HepG2 (cell line): ENCODE data around the gene ANAPC2. TPM values are rescaled to one million over a fixed set of nuclear protein-coding genes. Genes with fewer than 3 reads are reported as not detected.

Source experiments
- ATAC-seq: fragments of 200-7000 bp; cut with Tn5 transposase; 3 replicates; pipeline ENCODE4 v1.9.1; 2020; ENCODE audit warnings: mild to moderate bottlenecking, moderate library complexity
- BruUV-seq: library from RNA; stranded (reverse); fragments of 400-500 nt; replicated peaks from 2 replicates; lab custom pipeline; 2021; lab: Mats Ljungman, UMichigan
- CTCF ChIA-PET: fragments of 300-600 bp; formaldehyde crosslinking; extraction: SDS; loops from one replicate; lab custom pipeline; 2021; ENCODE audit warnings: low total read pairs, inconsistent platforms, low intra/inter-chr PET ratio; lab: Yijun Ruan, JAX
- POLR2A ChIA-PET: fragments of 350-600 bp; sonication (Branson Sonifier 250); formaldehyde crosslinking; loops from one replicate; lab custom pipeline; 2020; ENCODE audit warnings: antibody characterized with exemption, inconsistent platforms; lab: Yijun Ruan, JAX
- DNase-seq: peaks from one replicate; pipeline ENCODE4 v3.0.0-alpha.2; 2015; ENCODE audit warnings: low spot score
- FAIRE-seq: peaks from 3 replicates; lab custom pipeline; 2011; peaks lifted over from hg19 to GRCh38; lab: Jason Lieb, UNC
- H2AFZ ChIP-seq: one replicate; pipeline ENCODE4 v1.6.1; 2011; ENCODE audit warnings: low read length, inconsistent platforms
- H3K27ac ChIP-seq: fragments of 300-600 bp; 3 replicates; pipeline ENCODE4 v1.8.0; 2011; ENCODE audit warnings: mixed run types, mild to moderate bottlenecking, mixed read lengths, low read length, inconsistent platforms; ENCODE audit not compliant: insufficient read depth; ENCODE audit errors: extremely low read length
- H3K27me3 ChIP-seq, 2 experiments: fragments of 200-600 bp in 1 of 2; 2 replicates in 1 of 2; 3 replicates in 1 of 2; pipeline versions ENCODE4 v1.6.0 to v1.8.0; 2011; ENCODE audit warnings: low read length in 2 of 2, mild to moderate bottlenecking in 2 of 2, moderate library complexity in 2 of 2, inconsistent platforms in 1 of 2; ENCODE audit not compliant: insufficient read depth in 2 of 2, control insufficient read depth in 1 of 2
- H3K36me3 ChIP-seq, 2 experiments: fragments of 200-600 bp in 1 of 2; replicated peaks in 1 of 2; 2 replicates in 1 of 2; 3 replicates in 1 of 2; pipeline versions ENCODE4 v1.5.1 to v1.8.0; 2011; ENCODE audit warnings: low read length in 2 of 2, inconsistent platforms in 1 of 2; ENCODE audit not compliant: insufficient read depth in 2 of 2, control insufficient read depth in 1 of 2
- H3K4me1 ChIP-seq: 2 replicates; pipeline ENCODE4 v1.5.1; 2012; ENCODE audit warnings: low read length, inconsistent platforms; ENCODE audit not compliant: insufficient read depth
- H3K4me2 ChIP-seq: 2 replicates; pipeline ENCODE4 v1.6.0; 2011; ENCODE audit warnings: low read depth, low read length, inconsistent platforms
- H3K4me3 ChIP-seq, 3 experiments: fragments of 200-600 bp in 1 of 3; sonication (generic), shearing (Covaris generic) in 1 of 3; replicated peaks in 1 of 3; 2 replicates each; pipeline ENCODE4 v1.5.1; 2011 to 2016; ENCODE audit warnings: low read length in 3 of 3, inconsistent platforms in 2 of 3, low read depth in 2 of 3, mild to moderate bottlenecking in 2 of 3, control low read depth in 1 of 3, mixed read lengths in 1 of 3; ENCODE audit not compliant: insufficient read depth in 1 of 3
- H3K79me2 ChIP-seq: one replicate; pipeline ENCODE4 v1.6.1; 2011; ENCODE audit warnings: low read length, inconsistent platforms; ENCODE audit not compliant: insufficient read depth
- H3K9ac ChIP-seq: 2 replicates; pipeline ENCODE4 v1.6.0; 2011; ENCODE audit warnings: mild to moderate bottlenecking, low read depth, low read length, inconsistent platforms; ENCODE audit not compliant: insufficient read depth
- H3K9me3 ChIP-seq: 2 replicates; pipeline ENCODE4 v1.5.1; 2012; ENCODE audit warnings: mild to moderate bottlenecking, low read length
- H4K20me1 ChIP-seq: 2 replicates; pipeline ENCODE4 v1.6.0; 2011; ENCODE audit warnings: inconsistent platforms, mild to moderate bottlenecking, low read length, moderate library complexity; ENCODE audit not compliant: insufficient read depth
- CEBPG ChIP-seq: IDR thresholded peaks from 2 replicates; pipeline ENCODE4 v1.6.1; 2016
- EZH2 ChIP-seq: conservative IDR thresholded peaks from 2 replicates; pipeline ENCODE4 v1.6.1; 2012; ENCODE audit warnings: mild to moderate bottlenecking, low read depth, low read length, moderate library complexity
- NFKB2 ChIP-seq: sonication (generic); formaldehyde crosslinking; IDR thresholded peaks from 2 replicates; pipeline ENCODE4 v1.4.0; 2020; ENCODE audit warnings: missing genetic modification reagents, borderline replicate concordance
- TBL1XR1 ChIP-seq: fragments of 150-350 bp; IDR thresholded peaks from 2 replicates; pipeline ENCODE4 v1.6.1; 2014; ENCODE audit warnings: borderline replicate concordance, low read length; ENCODE audit not compliant: partially characterized antibody
- ZBTB38 ChIP-seq: sonication (generic); formaldehyde crosslinking; IDR thresholded peaks from 2 replicates; pipeline ENCODE4 v1.5.1; 2020; ENCODE audit warnings: mild to moderate bottlenecking, missing genetic modification reagents
- ZC3H4 ChIP-seq: sonication (generic); formaldehyde crosslinking; IDR thresholded peaks from 2 replicates; pipeline ENCODE4 v1.4.0; 2020; ENCODE audit warnings: missing genetic modification reagents, borderline replicate concordance
- ZNF3 ChIP-seq: IDR thresholded peaks from 2 replicates; pipeline ENCODE4 v1.7.0; 2017; ENCODE audit warnings: inconsistent platforms
- ZNF354B ChIP-seq: sonication (generic); formaldehyde crosslinking; IDR thresholded peaks from 2 replicates; pipeline ENCODE4 v1.8.0; 2022; ENCODE audit warnings: mild to moderate bottlenecking, missing genetic modification reagents
- ZNF383 ChIP-seq: sonication (generic); formaldehyde crosslinking; IDR thresholded peaks from 2 replicates; pipeline ENCODE4 v1.4.0; 2020; ENCODE audit warnings: missing genetic modification reagents, mild to moderate bottlenecking, borderline replicate concordance
- ZNF788 ChIP-seq: sonication (generic); formaldehyde crosslinking; IDR thresholded peaks from 2 replicates; pipeline ENCODE4 v1.5.0; 2020; ENCODE audit warnings: mild to moderate bottlenecking, missing genetic modification reagents, borderline replicate concordance
- ZNF816 ChIP-seq: sonication (generic); formaldehyde crosslinking; IDR thresholded peaks from 2 replicates; pipeline ENCODE4 v1.8.0; 2022; ENCODE audit warnings: missing genetic modification reagents, mild to moderate bottlenecking, borderline replicate concordance
- WGBS: methylation state at CpG from one replicate; pipeline ENCODE4 v1.1.6; 2017; ENCODE audit warnings: low lambda C conversion rate; 5-methylcytosine and 5-hydroxymethylcytosine counted together
- in situ Hi-C: cut with HindIII; loops from 2 replicates; pipeline ENCODE4 v1.10.0; 2017; ENCODE audit warnings: low pct_unique_long_range_greater_than_20kb; ENCODE audit not compliant: extremely low pct_ligation_motif_present
- intact Hi-C: fragments of 100-400 bp; cut with micrococcal nuclease; formaldehyde crosslinking; loops from one replicate; pipeline ENCODE4 v1.10.0; 2022; ENCODE audit not compliant: unreplicated experiment
- polyA plus RNA-seq, 8 experiments: library from polyadenylated mRNA; depleted of rRNA in 3 of 8; stranded (reverse) in 7 of 8; unstranded in 1 of 8; fragments of >200 nt; fragmentation: Illumina TruSeq in 4 of 8; extraction: Trizol in 4 of 8; gene quantifications; 2 replicates each; pipeline versions ENCODE4 v1.2.1 to v1.2.3, GENCODE V29; 2011 to 2016; ENCODE audit warnings: low read depth in 4 of 8, missing spikeins in 1 of 8, mixed read lengths in 1 of 8; ENCODE audit not compliant: insufficient read depth in 1 of 8
- total RNA-seq, 5 experiments: library from RNA; depleted of rRNA; stranded (reverse); fragments of >200 nt; fragmentation: Illumina TruSeq; extraction: Trizol; gene quantifications; 2 replicates each; pipeline ENCODE4 v1.2.3, GENCODE V29; 2016; ENCODE audit warnings: low read depth in 1 of 5
- TF ChIP-seq, protein P1 (sequence below): sonication (generic); formaldehyde crosslinking; IDR thresholded peaks from 2 replicates; pipeline ENCODE4; 2020; ENCODE audit warnings: missing genetic modification reagents, mild to moderate bottlenecking, borderline replicate concordance
- TF ChIP-seq, protein P2 (sequence below): IDR thresholded peaks from 2 replicates; pipeline ENCODE4 v1.6.1; 2016; ENCODE audit warnings: missing compliant biosample characterization, missing genetic modification reagents, borderline replicate concordance
- TF ChIP-seq, protein P3 (sequence below): sonication (generic); formaldehyde crosslinking; IDR thresholded peaks from 2 replicates; pipeline ENCODE4 v1.4.0; 2020; ENCODE audit warnings: missing genetic modification reagents

Gene ANAPC2
- total and polyA plus RNA-seq, 2 of the 13 experiments (the other 11 are each of a cell fraction or from before 2014, with no cell fraction given): 12.3 to 15.4 TPM

DNA sequence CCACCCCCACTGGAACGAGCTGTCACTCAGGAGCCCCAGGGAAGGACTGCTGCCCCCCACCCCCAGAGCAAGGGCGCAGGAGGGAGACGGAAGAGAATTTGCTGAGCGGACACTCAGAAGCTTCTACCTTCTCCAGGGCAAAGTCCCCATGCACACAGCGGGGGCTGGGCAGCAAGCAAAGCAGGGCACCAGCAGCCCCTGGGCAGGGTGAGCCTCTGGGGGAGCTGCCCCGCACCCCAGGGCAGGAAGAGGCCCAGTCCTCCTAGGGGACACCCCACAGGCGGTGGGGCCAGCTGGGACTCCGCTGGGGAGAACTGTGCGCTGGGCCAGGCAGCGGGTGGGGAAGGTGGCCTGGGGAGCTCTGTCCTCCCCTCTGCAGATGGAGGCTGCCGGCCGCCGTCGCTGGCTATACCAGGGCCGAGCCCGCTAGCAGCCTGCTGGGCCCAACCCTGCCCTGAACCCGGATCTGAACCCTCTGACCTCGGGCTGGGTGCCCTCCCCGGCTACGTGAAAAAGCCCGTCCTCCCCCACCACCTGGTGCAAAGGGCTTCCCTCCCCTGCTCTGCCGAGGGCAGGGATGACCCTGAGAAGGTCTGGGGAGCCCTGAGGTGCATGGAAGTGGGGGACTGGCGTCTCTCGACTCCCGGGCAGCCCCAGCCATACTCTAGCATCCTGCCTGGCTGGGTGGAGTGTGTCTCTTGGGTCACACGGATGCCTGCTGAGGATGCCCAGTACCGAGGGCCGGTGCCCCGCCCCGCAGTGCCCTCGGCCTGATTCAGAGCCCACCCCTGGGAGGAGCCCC lies 41.7 kb upstream of the ANAPC2 start:
- H3K27ac ChIP-seq: peak overlapping the region; percentile 75
- WGBS: 2% methylated on average over 8 of the region's 31 CpGs
- H3K4me2 ChIP-seq: peak overlapping the region; percentile 96
- no TSS peak for BruUV-seq
- H4K20me1 ChIP-seq: no peaks in the 10 kb centered on the region
- POLR2A ChIA-PET: interaction anchor here (0.9 to 2.7 kb wide), 14 partner anchors 8 to 144 kb away, joined by 3 to 16 read pairs (median 5); partner anchors contain the start of genes ANAPC2, MAN1B1, SSNA1 and TOR4A
- H3K9me3 ChIP-seq: no peaks in the 10 kb centered on the region
- DNase-seq (no peak), FAIRE-seq (no peak), ATAC-seq (peak; percentile 46)
- H3K4me3 ChIP-seq: peak overlapping the region; percentile 53 to 72 (median 62)
- in situ Hi-C loops (loop anchor here (5.0 kb wide), 2 partner anchors 43 to 118 kb away; partner anchors contain the start of genes ANAPC2, DPP7 and SSNA1), intact Hi-C loops (no loop called here)
- peaks cover 4% of the 10 kb centered on the region for H3K79me2 ChIP-seq
- H3K4me1 ChIP-seq: peaks cover 75% of the 10 kb centered on the region
- no peak overlapping the region for H2AFZ ChIP-seq
- CTCF ChIA-PET: no interaction called here
- peak overlapping the region; percentile 65 for H3K9ac ChIP-seq
- H3K27me3 ChIP-seq: no peaks in the 10 kb centered on the region
- H3K36me3 ChIP-seq: no peaks in the 10 kb centered on the region
- TF ChIP-seq, protein P1, sequence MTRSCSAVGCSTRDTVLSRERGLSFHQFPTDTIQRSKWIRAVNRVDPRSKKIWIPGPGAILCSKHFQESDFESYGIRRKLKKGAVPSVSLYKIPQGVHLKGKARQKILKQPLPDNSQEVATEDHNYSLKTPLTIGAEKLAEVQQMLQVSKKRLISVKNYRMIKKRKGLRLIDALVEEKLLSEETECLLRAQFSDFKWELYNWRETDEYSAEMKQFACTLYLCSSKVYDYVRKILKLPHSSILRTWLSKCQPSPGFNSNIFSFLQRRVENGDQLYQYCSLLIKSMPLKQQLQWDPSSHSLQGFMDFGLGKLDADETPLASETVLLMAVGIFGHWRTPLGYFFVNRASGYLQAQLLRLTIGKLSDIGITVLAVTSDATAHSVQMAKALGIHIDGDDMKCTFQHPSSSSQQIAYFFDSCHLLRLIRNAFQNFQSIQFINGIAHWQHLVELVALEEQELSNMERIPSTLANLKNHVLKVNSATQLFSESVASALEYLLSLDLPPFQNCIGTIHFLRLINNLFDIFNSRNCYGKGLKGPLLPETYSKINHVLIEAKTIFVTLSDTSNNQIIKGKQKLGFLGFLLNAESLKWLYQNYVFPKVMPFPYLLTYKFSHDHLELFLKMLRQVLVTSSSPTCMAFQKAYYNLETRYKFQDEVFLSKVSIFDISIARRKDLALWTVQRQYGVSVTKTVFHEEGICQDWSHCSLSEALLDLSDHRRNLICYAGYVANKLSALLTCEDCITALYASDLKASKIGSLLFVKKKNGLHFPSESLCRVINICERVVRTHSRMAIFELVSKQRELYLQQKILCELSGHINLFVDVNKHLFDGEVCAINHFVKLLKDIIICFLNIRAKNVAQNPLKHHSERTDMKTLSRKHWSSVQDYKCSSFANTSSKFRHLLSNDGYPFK: peak; percentile 55; the same call in 1 of the 2 replicates
- TF ChIP-seq ZBTB38 (CRISPR knock-in tag) (peak; percentile 40; the same call in 1 of the 2 replicates), ZNF354B (CRISPR knock-in tag) (no peak), TBL1XR1 (no peak), ZNF816 (CRISPR knock-in tag) (0 out of 2 replicates have a peak, but pooled peaks have one; percentile 72), ZC3H4 (no peak), ZNF788 (CRISPR knock-in tag) (no peak), ZNF383 (CRISPR knock-in tag) (peak; percentile 45; the same call in 1 of the 2 replicates), NFKB2 (CRISPR knock-in tag) (no peak), EZH2 (no peak), CEBPG (CRISPR knock-in tag) (no peak), ZNF3 (CRISPR knock-in tag) (no peak)
- TF ChIP-seq, protein P2, sequence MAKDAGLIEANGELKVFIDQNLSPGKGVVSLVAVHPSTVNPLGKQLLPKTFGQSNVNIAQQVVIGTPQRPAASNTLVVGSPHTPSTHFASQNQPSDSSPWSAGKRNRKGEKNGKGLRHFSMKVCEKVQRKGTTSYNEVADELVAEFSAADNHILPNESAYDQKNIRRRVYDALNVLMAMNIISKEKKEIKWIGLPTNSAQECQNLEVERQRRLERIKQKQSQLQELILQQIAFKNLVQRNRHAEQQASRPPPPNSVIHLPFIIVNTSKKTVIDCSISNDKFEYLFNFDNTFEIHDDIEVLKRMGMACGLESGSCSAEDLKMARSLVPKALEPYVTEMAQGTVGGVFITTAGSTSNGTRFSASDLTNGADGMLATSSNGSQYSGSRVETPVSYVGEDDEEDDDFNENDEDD (CRISPR knock-in tag): no peak; the same call in 1 of the 2 replicates
- TF ChIP-seq, protein P3, sequence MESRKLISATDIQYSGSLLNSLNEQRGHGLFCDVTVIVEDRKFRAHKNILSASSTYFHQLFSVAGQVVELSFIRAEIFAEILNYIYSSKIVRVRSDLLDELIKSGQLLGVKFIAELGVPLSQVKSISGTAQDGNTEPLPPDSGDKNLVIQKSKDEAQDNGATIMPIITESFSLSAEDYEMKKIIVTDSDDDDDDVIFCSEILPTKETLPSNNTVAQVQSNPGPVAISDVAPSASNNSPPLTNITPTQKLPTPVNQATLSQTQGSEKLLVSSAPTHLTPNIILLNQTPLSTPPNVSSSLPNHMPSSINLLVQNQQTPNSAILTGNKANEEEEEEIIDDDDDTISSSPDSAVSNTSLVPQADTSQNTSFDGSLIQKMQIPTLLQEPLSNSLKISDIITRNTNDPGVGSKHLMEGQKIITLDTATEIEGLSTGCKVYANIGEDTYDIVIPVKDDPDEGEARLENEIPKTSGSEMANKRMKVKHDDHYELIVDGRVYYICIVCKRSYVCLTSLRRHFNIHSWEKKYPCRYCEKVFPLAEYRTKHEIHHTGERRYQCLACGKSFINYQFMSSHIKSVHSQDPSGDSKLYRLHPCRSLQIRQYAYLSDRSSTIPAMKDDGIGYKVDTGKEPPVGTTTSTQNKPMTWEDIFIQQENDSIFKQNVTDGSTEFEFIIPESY (CRISPR knock-in tag): no peak; the same call in 1 of the 2 replicates
